GM21723 (cell line): ENCODE results near the gene TALDO1.

Source experiments
- ATAC-seq: cut with Tn5 transposase; IDR thresholded peaks from one replicate; pipeline ENCODE4 v1.9.1; 2021; ENCODE audit warnings: mild to moderate bottlenecking, moderate library complexity; ENCODE audit not compliant: unreplicated experiment

TALDO1 gene

DNA sequence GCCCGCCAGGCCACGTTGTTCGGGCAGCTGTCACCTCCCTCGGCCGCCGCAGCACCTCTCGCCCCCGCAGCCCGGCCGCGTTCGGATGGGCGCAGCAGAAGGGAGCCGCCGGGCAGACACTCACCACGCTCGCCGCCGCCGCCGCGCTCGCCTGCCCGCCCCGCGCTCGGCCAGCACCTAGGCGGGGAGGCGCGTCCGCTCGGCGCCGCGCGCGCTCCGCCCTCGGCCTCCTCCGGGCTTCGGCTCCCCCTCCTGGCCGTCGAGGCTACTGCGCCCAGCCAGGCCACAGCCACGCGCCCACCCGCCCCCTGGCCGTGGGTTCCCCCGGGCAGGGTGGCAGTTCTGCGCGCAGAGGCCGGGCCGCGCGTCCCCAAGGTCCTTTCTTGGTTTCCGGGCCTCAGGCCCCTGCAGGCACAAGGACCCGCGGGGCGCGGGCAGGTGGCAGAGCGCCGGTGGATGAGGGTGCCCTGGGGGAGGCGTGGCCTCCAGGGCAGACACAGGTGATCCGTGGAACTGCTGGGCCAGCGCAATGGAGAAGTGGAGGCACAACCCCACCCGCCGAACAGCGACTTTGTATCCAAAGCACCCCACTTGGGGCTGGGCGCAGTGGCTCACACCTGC lies 50.9 kb downstream of the TALDO1 start, which contains the start of gene SLC25A22:
TSS of gene SLC25A22 (minus strand) at position 189 of the 621 bp plus-strand sequence. CDS start 3,275 bp downstream, outside the sequence.
- ATAC-seq = peak; percentile 67

DNA sequence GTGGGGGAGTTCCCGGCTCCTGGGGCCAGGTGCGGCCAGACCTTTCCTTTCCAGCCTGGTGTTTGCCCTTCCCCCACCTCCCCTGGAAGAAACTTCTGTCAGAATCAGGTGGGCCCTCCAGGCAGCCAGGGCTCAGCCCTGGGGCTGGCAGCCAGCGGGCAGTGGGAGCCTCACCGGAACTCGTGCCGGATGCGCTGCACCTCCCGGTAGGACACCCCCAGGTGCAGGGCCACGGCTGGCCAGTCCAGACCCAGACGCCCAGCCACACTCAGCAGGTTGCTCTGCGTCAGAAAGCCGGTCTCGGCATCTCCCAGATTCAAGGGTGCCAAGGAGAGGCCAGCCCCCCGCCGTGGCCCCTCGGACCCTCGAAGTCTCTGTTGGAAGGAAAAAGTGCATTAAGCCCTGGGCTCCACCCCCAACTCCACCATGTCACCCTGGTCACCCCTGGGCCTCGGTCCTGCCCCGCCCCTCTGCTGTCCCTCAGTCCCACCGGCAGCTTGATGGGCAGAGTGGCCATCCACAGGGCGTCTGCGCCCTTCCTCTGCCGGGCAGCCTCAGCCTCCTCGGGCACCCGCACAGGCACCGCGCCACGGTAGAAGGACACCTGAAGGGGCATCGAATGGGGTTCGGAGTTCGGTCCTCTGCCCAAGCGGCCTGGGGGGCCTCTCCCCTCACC lies 52.5 kb downstream of the TALDO1 start:
- ATAC-seq = no peak

DNA sequence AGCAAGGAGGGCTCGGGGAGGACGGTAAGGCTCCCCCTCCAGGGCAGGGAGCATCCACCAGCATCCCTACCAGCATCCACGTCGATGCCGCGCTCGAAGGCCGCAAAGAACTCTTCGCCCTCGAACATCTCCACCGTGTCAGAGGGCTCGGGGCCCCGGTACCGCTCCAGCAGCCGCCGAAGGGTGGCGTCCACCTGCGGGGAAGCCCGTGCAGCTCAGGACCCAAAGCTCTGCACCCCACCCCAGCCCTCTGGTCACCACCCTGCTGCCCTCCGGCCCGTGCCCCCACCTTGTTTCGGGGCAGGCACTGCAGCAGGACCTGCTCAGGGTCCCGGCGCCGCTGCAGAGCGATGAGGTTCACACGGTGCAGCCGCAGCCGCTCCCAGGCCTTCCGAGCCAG lies 53.2 kb downstream of the TALDO1 start:
- no peak for ATAC-seq

DNA sequence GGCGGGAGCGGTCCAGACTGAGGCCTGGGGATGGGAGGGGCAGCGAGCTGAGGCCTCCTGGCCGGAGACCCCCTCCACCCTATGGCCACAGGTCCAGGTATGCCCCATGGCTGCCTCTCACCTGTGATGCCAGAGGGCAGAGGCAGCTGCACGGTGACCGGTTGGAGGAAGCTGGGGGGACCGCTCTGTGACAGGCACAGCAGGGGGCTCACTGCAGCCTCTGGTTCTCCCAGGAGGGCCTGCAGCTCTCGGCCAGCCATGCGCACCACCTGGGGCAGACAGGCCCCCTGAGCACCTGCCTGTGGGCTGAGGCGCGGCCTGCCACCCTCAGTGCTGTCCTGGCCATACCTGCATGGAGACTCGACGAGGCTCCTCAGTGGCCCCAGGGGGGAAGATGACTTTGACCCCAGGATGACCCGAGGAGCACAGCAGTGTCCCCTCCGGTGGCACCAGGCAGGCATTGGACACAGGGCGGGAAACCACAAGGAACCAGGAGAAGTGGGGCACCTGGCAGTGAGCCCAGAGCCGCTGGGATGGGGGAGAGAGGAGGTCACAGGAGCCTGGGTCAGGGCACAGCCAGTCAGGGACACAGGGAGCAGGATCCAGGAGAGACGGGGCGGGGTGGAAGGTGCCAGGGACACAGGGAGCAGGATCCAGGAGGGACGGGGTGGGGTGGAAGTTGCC lies 54.0 kb downstream of the TALDO1 start:
- no peak for ATAC-seq

DNA sequence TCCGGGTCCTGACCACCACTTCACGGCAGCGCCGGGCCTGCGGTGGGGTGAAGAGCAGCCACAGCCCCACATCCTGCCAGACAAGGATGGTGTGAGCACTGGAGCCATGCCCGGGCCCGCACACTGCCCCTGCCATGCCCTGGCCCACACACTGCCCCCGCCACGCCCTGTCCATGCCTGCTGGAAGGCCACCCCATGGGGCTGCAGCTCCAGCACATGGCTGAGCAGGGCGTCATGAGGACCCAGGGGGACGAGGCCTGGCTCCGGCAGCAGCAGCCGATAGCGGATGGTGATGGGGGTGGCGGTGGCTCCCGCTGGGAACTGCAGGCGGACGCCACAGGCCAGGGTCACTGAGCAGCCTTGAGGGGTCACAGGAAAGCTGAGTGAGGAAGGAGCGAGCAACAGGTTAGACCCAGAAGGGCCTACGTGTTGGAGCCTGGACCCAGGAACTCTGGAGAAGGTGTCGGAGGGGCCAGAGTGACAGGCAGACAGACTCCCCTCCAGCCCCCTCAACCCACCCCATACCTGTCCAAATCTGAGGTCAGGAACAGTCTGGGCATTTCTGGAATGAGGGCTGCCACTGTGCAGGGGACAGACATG lies 54.9 kb downstream of the TALDO1 start:
- ATAC-seq = no peak

DNA sequence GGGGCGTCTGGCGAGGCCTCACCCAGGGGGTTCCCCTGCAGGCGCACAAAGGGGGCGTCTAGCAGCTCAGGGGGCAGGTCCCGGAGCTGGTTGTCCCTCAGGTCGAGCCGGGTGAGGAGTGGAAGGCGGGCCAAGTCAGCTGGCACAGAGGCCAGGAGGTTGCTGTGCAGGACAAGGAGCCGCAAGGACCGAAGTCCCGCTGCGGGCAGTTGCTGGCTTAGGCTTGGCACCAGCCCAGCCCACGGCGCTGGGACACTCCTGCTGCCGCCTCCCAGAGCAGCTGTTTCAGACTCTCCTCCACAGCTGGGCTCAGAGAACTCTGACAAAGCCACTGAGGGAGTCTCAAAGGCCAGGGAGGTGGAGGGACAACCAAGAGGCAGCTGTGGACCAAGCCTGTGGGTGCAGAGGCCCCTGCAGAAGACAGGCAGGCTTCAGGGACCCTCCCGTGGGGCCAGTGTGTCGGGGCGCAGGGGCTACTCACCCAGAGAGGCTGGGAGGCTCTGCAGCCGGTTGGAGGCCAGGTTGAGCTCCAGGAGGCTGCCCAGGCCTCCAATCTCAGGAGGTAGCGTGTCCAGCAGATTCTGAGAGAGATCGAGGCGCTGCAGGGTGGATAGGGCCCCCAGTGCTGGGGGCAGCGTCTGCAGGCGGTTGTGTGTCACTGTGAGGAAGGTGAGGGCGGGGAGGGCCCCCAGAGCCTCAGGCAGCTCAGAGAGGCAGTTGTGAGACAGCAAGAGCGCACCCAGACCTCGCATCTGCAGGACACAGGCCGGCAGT lies 55.6 kb downstream of the TALDO1 start:
- ATAC-seq = no peak

DNA sequence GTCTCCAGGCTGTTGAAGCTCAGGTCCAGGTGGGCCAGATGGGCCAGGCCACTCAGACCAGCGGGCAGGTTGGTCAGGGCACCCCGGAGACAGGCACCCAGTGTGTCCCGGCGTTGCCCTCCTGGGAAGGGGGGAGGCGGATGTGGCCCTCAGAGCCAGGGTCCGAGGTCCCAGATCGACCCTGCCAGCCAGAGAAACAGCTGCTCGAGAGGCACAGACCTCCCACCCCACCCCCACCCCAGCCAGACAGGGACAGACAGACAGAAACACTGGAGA lies 56.1 kb downstream of the TALDO1 start:
- ATAC-seq = no peak

DNA sequence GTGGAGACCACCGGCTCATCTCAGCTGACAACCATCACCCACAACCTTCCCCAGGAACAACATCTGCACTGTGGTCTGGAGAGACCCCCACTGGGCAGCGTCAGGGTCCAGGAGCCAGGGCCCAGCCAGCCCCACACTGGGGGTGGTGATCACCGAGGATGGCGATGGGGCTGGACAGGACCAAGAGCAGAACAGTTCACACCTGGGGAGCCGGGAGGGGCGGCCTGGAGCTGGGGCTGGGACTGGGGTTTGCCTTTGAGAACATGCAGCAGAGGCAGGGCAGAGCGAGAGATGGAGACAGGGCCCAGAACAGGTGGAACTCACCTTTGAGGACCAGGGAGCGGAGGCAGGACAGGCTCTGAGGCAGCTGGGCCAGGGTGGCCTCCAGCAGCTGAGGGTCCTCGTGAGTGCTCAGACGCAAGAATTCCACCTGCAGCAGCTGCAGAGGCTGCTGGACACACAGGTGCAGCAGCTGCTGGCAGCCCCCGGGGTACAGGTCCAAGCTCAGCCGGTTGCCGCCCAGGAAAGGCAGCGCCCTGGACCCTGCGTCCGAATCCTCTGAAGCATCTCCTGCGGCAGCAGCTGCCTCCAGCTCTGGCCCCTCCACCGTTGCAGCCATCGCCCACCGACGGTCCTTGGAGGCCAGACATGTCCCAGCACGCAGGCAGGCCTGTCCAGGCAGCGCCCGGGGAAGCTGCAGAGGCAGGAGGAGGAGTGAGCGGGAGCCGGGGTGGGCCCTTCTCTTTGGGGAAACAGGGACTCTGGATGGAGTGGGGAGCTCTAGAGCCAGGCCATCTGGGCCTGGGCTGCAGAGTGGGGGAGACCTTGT lies 56.7 kb downstream of the TALDO1 start:
- no peak for ATAC-seq

DNA sequence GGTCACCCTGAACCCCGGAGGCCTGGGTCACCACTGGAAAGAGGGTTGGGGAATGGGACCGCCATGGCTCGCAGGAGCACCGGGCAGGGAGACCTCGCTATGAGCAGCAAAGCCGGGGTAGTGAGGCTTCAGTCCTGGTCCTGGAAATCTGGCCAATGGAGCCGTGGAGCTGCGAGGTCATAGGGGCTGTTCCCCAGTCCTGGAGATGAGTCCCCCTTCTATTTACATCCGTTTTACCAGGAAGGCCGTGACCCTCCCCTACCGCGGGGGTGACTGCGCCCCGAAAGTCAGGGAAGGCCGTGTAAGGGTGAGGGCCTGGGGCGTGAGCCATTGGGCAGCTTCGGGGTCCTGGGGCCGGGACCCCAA lies 57.3 kb downstream of the TALDO1 start:
- no peak for ATAC-seq

DNA sequence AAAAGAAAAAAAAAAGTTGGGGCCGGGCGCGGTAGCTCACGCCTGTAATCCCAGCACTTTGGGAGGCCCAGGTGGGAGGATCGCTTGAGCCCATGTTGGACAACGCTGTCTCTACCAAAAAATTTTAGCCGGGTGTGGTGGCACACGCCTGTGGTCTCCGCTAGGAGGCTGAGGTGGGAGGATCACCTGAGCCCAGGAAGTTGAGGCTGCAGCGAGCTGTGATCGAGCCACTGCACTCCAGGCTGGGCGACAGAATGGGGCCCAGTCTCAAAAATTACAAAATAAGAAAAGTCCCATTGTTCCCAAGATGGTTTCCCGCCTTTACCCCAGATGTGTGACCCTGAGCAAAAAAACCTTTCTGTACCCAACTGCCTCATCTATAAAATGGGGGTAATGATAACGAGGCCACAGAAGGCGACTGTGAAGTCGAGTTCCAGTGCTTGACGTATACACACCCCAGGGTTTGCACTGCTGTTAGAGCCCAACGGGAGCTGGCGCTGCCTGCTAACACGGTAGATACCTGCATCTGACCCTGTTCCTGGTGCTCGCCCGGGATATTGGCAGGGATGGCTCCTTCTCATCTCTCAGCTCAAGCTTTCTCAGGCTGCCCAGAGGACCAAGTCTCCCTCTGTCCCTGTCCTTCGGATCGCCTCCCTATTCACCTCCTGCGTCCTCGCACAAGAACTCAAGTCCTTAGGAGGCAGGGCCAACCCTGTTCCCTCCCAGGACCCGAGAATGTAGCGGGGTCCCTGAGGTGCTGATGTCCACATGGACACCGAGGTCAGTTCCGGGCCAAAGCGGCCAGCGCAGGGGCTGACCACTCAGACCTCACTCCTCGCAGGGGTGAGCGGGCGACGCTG lies 61.4 kb downstream of the TALDO1 start:
- peak; percentile 1 for ATAC-seq

DNA sequence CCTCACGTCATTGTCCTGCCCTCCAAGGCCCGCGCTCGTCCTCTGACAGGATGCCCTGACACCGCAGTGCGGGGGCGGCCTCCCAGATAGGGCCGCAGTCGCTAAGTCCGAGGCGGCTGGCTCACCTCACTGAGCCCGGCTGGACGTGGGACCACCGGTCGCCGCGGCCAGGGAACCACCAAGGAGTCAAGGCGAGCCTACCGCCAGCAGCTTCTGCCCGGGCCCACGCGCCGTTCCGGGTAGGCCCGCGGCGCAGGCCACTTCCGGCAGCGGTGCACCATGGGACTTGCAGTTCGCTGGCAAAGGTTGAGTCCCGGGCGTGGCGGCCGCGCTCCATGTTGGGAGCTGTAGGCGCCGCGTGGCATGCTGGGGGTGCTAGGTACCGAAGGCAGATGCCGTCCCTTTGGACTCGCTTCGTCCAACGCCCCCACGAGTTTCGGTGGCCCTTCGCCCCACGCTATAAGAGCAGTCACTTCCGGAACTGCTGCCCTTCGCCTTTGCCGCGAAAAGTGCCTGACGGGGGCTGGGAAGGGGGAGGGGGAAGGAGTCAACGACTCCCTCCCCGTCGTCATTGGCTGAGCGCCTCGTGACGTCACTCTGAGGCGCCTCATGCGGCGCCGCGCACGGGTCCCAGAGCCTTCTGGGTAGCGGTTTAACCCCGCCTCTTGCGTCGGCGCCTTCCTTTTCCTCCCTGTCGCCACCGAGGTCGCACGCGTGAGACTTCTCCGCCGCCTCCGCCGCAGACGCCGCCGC lies 62.2 kb downstream of the TALDO1 start, which contains the start of gene RPLP2:
TSS of gene RPLP2 (plus strand) at position 681 of the 753 bp plus-strand sequence. CDS start 268 bp downstream, outside the sequence.
- ATAC-seq = peak; percentile 75

DNA sequence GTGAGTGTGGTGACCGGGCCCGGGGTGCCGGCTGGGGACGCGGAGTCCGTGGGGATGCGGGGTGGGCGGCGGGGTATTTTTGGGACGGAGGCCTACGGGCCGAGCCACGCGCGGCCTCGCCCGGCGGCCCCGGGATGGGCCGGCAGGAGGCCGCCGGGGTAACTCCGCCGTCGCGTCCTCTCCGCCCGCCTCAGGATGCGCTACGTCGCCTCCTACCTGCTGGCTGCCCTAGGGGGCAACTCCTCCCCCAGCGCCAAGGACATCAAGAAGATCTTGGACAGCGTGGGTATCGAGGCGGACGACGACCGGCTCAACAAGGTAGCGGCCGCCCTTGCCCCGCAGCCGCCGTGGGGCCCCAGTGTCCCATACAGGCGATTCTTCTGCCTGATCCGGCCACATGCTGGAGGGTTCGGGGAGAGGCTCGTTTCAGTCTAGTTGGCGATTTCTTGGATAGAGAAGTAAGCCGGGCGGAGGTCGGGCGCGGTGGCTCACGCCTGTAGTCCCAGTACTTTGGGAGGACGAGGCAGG lies 62.8 kb downstream of the TALDO1 start:
- ATAC-seq = peak; percentile 6

DNA sequence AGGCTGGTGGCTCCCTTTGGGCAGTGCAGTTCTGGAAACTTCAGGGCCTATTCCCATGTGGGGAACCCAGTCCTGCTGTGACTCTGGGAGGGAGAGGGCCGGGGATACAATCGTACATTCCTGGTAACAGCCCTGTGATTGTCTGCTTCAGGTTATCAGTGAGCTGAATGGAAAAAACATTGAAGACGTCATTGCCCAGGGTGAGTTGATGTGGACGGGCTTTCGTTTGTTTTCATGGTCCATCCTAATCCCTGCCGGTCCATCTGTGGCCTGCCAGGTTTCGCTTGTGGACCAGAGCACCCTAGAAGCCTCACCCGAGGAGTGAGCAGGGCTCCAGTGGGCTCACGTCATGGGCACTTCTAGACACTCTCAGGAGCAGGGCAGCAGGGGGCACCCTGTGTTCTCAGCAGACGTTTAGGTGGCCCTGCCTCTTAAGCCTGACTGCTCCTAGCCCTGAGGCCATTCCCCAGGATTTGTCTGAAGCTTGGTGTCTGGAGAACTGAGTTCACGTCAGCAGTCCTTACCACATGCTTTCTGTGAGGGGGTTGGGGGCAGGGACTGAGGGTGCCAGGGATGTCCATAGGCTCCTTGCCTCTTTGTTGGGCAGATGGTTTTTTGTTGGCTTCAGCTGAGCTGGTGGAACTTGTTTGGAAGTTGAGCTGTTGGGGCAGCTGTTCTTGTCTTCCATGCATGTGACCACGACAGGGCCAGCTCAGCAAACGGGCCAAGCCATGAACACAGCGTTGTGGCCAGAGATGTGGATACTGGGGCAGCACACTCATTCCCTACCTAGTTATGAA lies 64.4 kb downstream of the TALDO1 start:
- ATAC-seq = no peak

DNA sequence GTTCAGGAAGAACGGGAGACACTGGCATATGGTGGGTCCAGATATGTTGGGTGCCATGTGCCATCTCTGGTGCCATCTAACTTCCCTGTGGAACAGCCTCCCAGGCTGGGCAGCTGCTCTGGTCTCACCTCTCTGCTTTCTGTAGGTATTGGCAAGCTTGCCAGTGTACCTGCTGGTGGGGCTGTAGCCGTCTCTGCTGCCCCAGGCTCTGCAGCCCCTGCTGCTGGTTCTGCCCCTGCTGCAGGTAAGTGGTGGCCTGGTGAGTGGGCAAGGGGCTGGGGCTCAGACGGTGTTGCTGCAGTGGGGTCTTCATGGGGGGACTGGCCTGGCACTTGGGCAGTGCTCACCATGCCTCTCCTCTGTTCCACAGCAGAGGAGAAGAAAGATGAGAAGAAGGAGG lies 65.1 kb downstream of the TALDO1 start:
- ATAC-seq = no peak

DNA sequence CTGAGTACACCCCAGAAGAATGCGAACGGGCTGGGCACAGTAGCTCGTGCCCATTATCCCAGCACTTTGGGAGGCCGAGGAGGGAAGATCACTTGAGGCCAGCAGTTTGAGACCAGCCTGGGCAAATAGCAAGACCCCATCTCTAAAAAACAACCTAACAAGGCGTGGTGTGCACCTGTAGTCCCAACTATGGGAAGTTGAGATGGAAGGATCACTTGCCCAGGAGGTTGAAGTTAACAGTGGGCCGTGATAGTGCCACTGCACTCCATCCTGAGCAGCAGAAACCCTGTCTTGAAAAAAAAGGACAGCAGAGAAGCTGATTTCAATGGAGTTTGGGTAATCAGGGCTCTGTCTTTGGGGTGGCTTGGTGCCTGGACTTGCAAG lies 65.8 kb downstream of the TALDO1 start:
- no peak for ATAC-seq

DNA sequence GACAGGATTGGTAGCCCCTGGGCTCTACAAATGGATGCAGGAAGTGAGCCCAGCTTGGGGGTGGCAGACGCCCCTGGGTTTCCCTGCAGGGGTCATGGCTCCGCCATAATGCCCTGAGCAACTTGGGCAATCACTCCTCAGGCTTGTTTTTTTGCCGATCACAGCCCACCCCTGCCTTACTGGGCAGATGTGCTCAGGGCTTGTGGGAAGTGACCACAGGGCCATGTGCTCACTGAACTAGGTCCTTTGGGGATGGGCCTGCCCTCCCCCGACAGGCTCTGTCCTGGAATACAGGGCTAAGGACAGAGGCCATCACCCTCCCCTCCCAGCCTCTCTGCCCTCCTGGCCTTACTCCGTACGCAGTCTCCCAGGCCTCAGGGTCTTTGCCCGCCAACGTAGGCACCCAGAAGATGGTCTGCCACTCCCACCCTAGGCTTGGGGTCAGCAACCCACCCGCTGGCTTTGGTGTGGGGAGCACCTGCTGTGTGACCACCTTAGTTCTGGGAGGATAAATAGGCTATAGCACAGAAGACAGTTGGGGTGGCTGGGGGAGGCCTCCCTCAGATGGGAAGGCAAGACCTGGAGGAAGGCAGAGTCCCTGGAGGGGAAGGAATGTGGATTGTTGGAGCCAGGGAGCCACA lies 66.3 kb downstream of the TALDO1 start:
- ATAC-seq = no peak
